Measurements from ENCODE around the gene KMT2D. TPM values are rescaled to one million over a fixed set of nuclear protein-coding genes. Genes with fewer than 3 reads are reported as not detected.

KMT2D gene
- total and polyA plus RNA-seq, 10 of the 15 experiments (the other 5 are each of a cell fraction or from before 2014, with no cell fraction given): 0.51 to 71.5 (median 10.4) TPM

DNA sequence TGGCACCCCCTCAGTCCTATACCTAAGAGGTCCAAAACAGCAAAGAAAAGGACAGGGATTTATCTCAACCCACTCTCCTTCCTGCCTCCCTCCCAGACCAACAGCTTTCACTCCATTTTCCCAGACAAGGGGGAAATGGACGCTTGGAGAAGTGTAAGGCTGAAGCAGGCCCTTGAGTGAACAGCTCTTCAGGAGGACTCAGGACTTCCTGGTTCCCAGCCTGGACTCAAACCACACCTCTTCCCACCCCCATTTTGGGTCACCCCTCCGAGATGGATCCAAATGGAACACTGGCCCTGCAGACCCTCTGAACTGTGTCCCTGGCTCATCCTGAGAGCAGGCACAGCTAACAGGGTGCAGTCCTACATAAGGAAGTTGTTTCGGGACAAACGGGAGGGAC lies 2.7 kb downstream of the KMT2D start:
- CTCF ChIA-PET: interaction anchor here (0.6 to 5.0 kb wide), 13 partner anchors 11 to 208 kb away, joined by 3 to 26 read pairs (median 3); partner anchors contain the start of gene LMBR1L

More for the DNA sequence above, 2.7 kb downstream of the KMT2D start:
- SMC1A ChIA-PET (ENCODE audit: uncharacterized antibody, unreplicated experiment): interaction anchor here (0.6 to 1.5 kb wide), 8 partner anchors 9 to 953 kb away, joined by 3 to 7 read pairs (median 3); partner anchors contain the start of genes DDX23, DHH and RHEBL1
- H3K4me2 ChIP-seq (ENCODE audit: control insufficient read depth, insufficient read depth): peak overlapping the region; percentile 88
- H3K9me3 ChIP-seq (replicated peaks; ENCODE audit: control insufficient read depth, insufficient read depth, low read length): no peaks in the 10 kb centered on the region
- peaks cover 6% of the 10 kb centered on the region for H3K4me1 ChIP-seq (ENCODE audit: control insufficient read depth, insufficient read depth, low read length)
- in situ Hi-C loops (cut with MboI): no loop called here
- POLR2A ChIA-PET: interaction anchor here (0.6 to 5.4 kb wide), 7 partner anchors 9 to 77 kb away, joined by 3 to 32 read pairs (median 5); partner anchors contain the start of genes RHEBL1 and TUBA1B
- H4K20me1 ChIP-seq (ENCODE audit: control insufficient read depth, insufficient read depth): peaks cover 27% of the 10 kb centered on the region
- intact Hi-C loops (cut with micrococcal nuclease; ENCODE audit: unreplicated experiment): loop anchor here (1.0 kb wide), 1 partner anchor 72 kb away; no protein-coding TSS in a partner anchor
- RAD21 ChIA-PET (ENCODE audit: unreplicated experiment): interaction anchor here (0.7 to 1.5 kb wide), 6 partner anchors 10 to 615 kb away, joined by 3 to 5 read pairs (median 4); partner anchors contain the start of gene RHEBL1
- peak overlapping the region; percentile 99 for H3K4me3 ChIP-seq
- no peaks in the 10 kb centered on the region for H3K27me3 ChIP-seq (replicated peaks in 1 of 2; ENCODE audit: control insufficient read depth in 2 of 2, insufficient read depth in 2 of 2, low read length in 1 of 2)
- BruUV-seq (replicated peaks): no TSS peak
- ATAC-seq (no peak), FAIRE-seq (no peak), DNase-seq (ENCODE audit: low read depth, low spot score) (no peak)
- H3K9ac ChIP-seq (ENCODE audit: control insufficient read depth, insufficient read depth, low read length): peak overlapping the region; percentile 98
- 0% methylated on average over 4 of the region's 4 CpGs for WGBS (ENCODE audit: insufficient coverage, insufficient replicate concordance, low lambda C conversion rate, missing lambda C conversion rate)
- peaks cover 15 to 19% of the 10 kb centered on the region in 2 experiments for H3K36me3 ChIP-seq (ENCODE audit: control insufficient read depth in 2 of 2, insufficient read depth in 2 of 2, low read length in 1 of 2)
- TF ChIP-seq HSF1 (IDR thresholded peaks at IDR 0.05; ENCODE audit: low read depth, low read length) (no peak), SUZ12 (IDR thresholded peaks at IDR 0.05; ENCODE audit: unreplicated experiment) (no peak), JUND (IDR thresholded peaks at IDR 0.05; ENCODE audit: low read depth, low read length) (no peak), IKZF1 (conservative IDR thresholded peaks at IDR 0.05) (peak; percentile 39), SREBF2 (IDR thresholded peaks at IDR 0.05; ENCODE audit: low read length) (no peak), ZZZ3 (IDR thresholded peaks at IDR 0.05; ENCODE audit: control insufficient read depth, insufficient read length, low read depth) (no peak), EED (IDR thresholded peaks at IDR 0.05; ENCODE audit: low read depth) (0 out of 2 replicates have a peak, but pooled peaks have one; percentile 40), BRCA1 (IDR thresholded peaks at IDR 0.05; ENCODE audit: low read depth, low read length) (no peak), RFX5 (IDR thresholded peaks at IDR 0.05; ENCODE audit: low read depth, low read length) (no peak), HCFC1 (IDR thresholded peaks at IDR 0.05; ENCODE audit: low read length) (no peak), YY1 (IDR thresholded peaks at IDR 0.05; ENCODE audit: low read depth, low read length) (peak; percentile 40; the same call in 1 of the 2 replicates), KLF5 (IDR thresholded peaks at IDR 0.05; ENCODE audit: partially characterized antibody) (no peak), MEF2B (IDR thresholded peaks at IDR 0.05; ENCODE audit: partially characterized antibody, poor library complexity, severe bottlenecking) (no peak), CHD1 (IDR thresholded peaks at IDR 0.05; ENCODE audit: low read depth, low read length) (no peak)
- TF ChIP-seq, protein P1, sequence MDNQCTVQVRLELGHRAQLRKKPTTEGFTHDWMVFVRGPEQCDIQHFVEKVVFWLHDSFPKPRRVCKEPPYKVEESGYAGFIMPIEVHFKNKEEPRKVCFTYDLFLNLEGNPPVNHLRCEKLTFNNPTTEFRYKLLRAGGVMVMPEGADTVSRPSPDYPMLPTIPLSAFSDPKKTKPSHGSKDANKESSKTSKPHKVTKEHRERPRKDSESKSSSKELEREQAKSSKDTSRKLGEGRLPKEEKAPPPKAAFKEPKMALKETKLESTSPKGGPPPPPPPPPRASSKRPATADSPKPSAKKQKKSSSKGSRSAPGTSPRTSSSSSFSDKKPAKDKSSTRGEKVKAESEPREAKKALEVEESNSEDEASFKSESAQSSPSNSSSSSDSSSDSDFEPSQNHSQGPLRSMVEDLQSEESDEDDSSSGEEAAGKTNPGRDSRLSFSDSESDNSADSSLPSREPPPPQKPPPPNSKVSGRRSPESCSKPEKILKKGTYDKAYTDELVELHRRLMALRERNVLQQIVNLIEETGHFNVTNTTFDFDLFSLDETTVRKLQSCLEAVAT (IDR thresholded peaks at IDR 0.05): no peak
- TF ChIP-seq, protein P2, sequence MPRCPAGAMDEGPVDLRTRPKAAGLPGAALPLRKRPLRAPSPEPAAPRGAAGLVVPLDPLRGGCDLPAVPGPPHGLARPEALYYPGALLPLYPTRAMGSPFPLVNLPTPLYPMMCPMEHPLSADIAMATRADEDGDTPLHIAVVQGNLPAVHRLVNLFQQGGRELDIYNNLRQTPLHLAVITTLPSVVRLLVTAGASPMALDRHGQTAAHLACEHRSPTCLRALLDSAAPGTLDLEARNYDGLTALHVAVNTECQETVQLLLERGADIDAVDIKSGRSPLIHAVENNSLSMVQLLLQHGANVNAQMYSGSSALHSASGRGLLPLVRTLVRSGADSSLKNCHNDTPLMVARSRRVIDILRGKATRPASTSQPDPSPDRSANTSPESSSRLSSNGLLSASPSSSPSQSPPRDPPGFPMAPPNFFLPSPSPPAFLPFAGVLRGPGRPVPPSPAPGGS (IDR thresholded peaks at IDR 0.05; ENCODE audit: borderline replicate concordance, insufficient read depth, low read depth, low read length, poor library complexity, severe bottlenecking): no peak
- TF ChIP-seq, protein P3, sequence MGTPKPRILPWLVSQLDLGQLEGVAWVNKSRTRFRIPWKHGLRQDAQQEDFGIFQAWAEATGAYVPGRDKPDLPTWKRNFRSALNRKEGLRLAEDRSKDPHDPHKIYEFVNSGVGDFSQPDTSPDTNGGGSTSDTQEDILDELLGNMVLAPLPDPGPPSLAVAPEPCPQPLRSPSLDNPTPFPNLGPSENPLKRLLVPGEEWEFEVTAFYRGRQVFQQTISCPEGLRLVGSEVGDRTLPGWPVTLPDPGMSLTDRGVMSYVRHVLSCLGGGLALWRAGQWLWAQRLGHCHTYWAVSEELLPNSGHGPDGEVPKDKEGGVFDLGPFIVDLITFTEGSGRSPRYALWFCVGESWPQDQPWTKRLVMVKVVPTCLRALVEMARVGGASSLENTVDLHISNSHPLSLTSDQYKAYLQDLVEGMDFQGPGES (IDR thresholded peaks at IDR 0.05): no peak
- H3K27ac ChIP-seq (ENCODE audit: control insufficient read depth, insufficient read depth): peak overlapping the region; percentile 32
- peaks cover 73% of the 10 kb centered on the region for H3K79me2 ChIP-seq (ENCODE audit: control insufficient read depth, insufficient read depth, low read length)
- H2AFZ ChIP-seq (ENCODE audit: control insufficient read depth, low read depth, low read length): no peak overlapping the region

All from GM12878 (cell line).